Stimulated activated CD4-positive, alpha-beta T cell treated with anti-CD3 and anti-CD28 coated beads, Interleukin-2, amount 100 ng/mL, for 24 hours (primary cell): ENCODE measurements around the gene USP50.
"Not testable (repeated sequence)": the region's sequence is repeated elsewhere in the genome, so short reads cannot be mapped to it uniquely, and the experiment has no call there.

ENCODE experiments used
- DNase-seq, 2 donors: peaks; one replicate each; pipeline ENCODE4 v3.0.0-alpha.2; 2020

The USP50 gene

DNA sequence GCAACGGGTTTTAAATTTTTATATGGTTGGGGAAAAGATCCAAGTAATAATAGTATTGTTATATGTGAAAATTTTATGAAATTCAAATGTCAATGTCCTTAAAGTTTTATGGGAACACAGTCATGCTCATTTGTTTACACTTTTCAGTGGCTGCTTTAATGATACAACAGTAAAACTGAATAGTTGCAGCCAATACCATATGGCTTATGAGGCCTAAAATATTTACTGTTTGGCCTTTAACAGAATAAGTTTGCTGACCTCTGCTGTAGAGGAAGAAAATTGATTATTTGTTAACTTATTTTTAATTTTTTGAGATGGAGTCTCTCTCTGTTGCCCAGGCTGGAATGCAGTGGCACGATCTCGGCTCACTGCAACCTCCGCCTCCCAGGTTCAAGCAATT, 44.7 kb downstream of the USP50 start:
- no peak for DNase-seq

DNA sequence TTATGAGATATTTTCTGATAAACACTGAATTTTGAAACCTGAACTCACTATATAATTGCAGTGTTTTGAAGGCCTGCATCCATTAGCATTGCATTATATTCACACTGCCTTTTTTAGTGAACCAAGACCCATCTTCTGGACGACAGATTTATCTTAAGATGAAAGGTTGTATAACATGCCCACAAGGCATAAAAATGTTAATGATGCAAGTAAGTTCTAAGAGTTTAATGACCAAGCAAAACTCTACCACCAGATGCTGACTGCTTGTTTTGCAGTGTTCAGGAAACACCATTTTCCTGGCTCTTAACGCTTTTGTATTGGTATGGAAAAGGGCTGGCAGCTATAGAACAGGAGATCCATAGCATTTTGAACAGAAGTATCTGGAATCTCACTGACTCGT, 46.1 kb downstream of the USP50 start:
- no peak for DNase-seq

- no peak for DNase-seq
Observed at GRCh38 chr15:50496692-50497091, 49.8 kb downstream of the USP50 start.

- DNase-seq, result not testable (repeated sequence)
Observed at GRCh38 chr15:50494547-50494946, 51.9 kb downstream of the USP50 start.

DNA sequence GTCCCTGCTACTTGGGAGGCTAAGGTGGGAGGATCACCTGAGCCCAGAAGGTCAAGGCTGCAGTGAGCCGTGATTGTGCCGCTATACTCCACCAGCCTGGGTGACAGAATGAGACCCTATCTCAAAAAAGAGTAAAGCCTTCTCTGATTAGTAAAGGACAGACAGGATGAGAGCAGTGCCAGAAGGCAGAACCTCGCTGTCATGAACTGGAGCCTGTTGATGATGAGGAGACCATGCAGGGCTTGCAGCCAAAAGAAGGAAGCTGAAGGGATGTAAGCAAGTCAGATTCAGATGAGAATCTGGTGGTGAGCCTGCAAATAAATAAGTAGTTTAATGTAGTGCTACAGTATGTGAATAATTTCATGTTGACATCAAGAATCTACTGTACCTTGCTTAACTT, 52.8 kb downstream of the USP50 start:
- DNase-seq, result no peak

DNA sequence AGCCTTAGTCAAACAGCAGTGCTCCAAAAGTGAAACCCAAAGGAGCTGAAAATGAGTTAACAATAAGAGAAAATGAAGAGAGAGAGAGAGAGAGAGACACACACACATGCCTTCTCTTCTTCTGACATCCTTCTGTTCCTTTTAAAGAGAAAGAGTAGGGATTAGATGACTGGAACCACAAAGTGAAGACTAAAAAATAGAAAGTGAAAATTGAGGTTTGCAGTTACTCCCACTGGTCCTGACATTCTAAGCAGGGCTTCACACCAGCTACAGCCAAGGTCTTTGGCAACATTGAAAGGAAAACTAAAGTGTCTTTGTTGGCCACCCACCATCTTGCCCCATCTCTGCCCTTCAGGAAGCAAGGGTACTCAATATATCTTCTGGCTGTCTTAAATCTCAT, 59.2 kb downstream of the USP50 start:
- DNase-seq, result no peak

- no peak for DNase-seq
Observed at GRCh38 chr15:50485389-50485788, 61.1 kb downstream of the USP50 start.

DNA sequence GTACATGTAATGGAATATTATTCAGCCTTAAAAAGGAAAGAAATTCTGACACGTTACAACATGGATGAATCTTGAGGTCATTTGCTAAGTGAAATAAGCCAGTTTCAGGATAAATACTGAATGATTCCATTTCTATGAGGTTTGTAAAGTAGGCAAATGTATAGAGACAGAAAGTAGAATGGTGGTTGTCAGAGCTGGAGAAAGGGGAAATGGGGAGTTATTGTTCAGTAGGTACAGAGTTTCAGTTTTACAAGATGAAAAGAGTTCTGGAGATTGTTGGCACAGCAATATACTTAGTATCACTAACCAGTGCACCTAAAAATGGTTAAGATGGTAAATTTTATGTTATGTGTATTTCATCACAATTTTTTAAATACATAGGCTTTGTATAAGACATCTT, 61.7 kb downstream of the USP50 start:
- no peak for DNase-seq

- DNase-seq, result no peak
Observed at GRCh38 chr15:50476143-50476542, 70.3 kb downstream of the USP50 start.

DNA sequence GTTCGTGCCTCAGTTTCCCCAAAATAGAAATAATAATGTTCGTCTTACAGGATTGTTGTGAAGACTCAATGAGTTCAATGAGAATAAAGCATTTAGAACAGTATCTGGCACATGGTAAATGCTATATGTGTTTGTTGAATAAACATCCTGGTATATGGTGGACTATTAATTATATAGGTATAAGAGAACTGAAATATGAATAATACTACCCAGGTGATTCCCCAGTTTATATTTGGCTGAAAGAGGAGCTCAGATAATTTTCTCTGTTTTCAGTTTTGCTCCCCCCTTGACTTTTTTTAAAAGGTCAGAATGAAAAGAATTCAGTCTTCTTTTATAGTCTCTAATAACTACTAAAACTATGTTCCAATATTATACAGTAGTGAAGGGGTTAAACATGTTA, 75.4 kb downstream of the USP50 start:
- DNase-seq, result no peak

DNA sequence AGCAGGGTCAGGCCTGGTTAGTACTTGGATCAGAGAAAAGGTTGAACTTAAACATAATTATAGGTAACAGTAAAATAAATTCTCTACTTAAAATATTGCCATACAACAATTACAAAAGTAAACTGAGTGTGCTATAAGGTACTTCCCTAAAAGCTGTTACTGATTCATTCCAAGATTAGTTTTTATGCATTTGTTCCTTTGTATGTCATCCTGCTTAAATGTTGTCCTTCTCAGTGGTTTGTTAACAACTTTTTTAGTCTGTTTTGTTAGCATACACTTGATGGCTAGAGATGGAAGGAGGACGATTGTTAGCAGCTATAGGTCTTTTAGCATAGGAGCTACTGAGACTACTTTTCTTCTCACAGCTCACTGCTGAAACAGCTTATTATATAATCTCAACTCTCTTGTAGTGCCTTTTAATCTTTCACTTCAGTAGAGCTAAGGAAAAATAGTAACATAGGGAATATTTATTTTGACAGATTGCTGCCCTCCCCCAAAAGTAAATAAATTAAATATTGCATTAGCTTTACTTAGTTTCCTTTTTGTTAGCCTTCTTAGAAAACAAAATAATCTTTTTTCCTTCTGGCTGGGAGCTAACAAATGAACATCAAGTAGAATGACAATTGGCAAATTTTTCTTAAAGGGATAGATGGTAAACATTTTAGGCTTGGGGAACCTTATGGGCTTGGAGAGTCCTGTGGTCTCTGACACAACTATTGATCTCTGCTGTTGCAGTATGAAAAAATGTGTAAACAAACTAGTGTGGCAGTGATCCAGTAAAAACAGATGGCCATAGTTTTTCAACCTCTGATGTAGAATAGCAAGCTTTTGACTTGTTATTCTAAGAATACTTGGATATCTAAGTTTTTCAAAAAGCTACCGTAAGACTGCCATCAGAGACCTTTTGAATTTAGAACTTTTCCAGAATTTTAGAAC, 82.8 kb downstream of the USP50 start:
- no peak for DNase-seq

GRCh38 chr15:50458348-50459112, 87.9 kb downstream of the USP50 start:
- DNase-seq, result no peak

DNA sequence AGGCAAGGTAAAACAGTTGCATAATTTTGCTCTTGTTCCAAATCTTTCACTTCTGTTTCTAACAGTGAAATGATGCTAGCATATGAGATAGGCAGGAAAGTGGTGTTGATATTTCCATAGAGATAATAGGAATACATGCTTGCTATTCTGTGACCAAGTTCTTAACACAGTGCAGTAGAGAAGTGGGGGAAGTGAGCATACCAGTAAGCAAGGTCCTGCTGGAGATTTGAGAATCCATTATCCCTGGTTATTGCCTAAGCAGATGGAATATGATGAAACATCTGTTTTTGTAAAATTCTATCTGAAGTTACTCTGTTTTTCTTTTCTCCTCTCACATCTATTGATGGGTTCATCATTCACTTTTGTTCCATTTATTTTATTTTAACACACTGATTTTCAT, 93.5 kb downstream of the USP50 start:
- no peak for DNase-seq
